ENCODE data around the gene IQSEC1.

The IQSEC1 gene

GRCh38 chr3:13095408-13095937 is 22.2 kb upstream of the IQSEC1 start:
- Histone ChIP-seq H2BK120ac (ENCODE audit: low read depth, low read length) (no peak overlapping the region), H3K27me3 (ENCODE audit: control insufficient read depth in 3 of 3, insufficient read depth in 3 of 3, low read depth in 1 of 3, low read length in 3 of 3) (peaks cover 0 to 12% (median 0%) of the 10 kb centered on the region in 3 experiments), H3K4me1 (ENCODE audit: control insufficient read depth in 2 of 2, insufficient read depth in 1 of 2, low read depth in 1 of 2, low read length in 2 of 2) (peaks cover 5 to 15% of the 10 kb centered on the region in 2 donors), H3K23ac (ENCODE audit: low read depth, low read length, poor library complexity) (no peak overlapping the region), H3K36me3 (replicated peaks in 1 of 2; ENCODE audit: control insufficient read depth in 2 of 2, insufficient read depth in 2 of 2, low read length in 2 of 2) (no peaks in the 10 kb centered on the region), H4K8ac (ENCODE audit: low read depth, low read length) (no peak overlapping the region), H2BK5ac (ENCODE audit: low read length) (no peak overlapping the region), H2BK15ac (ENCODE audit: low read length) (no peak overlapping the region), H3K9ac (ENCODE audit: low read depth, low read length, poor library complexity) (peak overlapping the region; percentile 2), H2BK12ac (ENCODE audit: low read length) (no peak overlapping the region), H3K18ac (ENCODE audit: low read length) (no peak overlapping the region), H3K79me1 (ENCODE audit: low read depth, low read length) (no peaks in the 10 kb centered on the region), H3K4me3 (ENCODE audit: low read length in 2 of 2) (no peak overlapping the region), H2AK5ac (ENCODE audit: low read depth, low read length) (peak overlapping the region; percentile 54), H3K9me3 (replicated peaks in 1 of 2; ENCODE audit: control insufficient read depth in 2 of 2, insufficient read depth in 1 of 2, low read depth in 1 of 2, low read length in 2 of 2) (no peaks in the 10 kb centered on the region), H3K4me2 (ENCODE audit: insufficient read depth, low read length, poor library complexity, severe bottlenecking) (no peak overlapping the region), H3K14ac (ENCODE audit: low read length) (no peak overlapping the region), H3K4ac (ENCODE audit: low read length) (no peak overlapping the region), H3K27ac (replicated peaks; ENCODE audit: low read length) (no peak overlapping the region), H4K91ac (ENCODE audit: low read depth, low read length, poor library complexity) (no peak overlapping the region), H2AFZ (ENCODE audit: low read length) (peak overlapping the region; percentile 66)
- WGBS, 2 donors (ENCODE audit: extremely low coverage in 2 of 2, insufficient read length in 2 of 2, insufficient replicate concordance in 1 of 2) = no CpG with 5 or more reads among the region's 21 CpGs
- peak; percentile 23 for DNase-seq (ENCODE audit: low spot score)

- Histone ChIP-seq H2BK120ac (ENCODE audit: low read depth, low read length) (no peak overlapping the region), H2BK15ac (ENCODE audit: low read length) (no peak overlapping the region), H2BK5ac (ENCODE audit: low read length) (no peak overlapping the region), H3K27ac (replicated peaks; ENCODE audit: low read length) (no peak overlapping the region), H4K91ac (ENCODE audit: low read depth, low read length, poor library complexity) (no peak overlapping the region), H3K4me2 (ENCODE audit: insufficient read depth, low read length, poor library complexity, severe bottlenecking) (no peak overlapping the region), H3K4ac (ENCODE audit: low read length) (no peak overlapping the region), H2BK12ac (ENCODE audit: low read length) (no peak overlapping the region), H3K4me3 (ENCODE audit: low read length in 2 of 2) (no peak overlapping the region), H3K9me3 (replicated peaks in 1 of 2; ENCODE audit: control insufficient read depth in 2 of 2, insufficient read depth in 1 of 2, low read depth in 1 of 2, low read length in 2 of 2) (no peaks in the 10 kb centered on the region), H2AK5ac (ENCODE audit: low read depth, low read length) (peak overlapping the region; percentile 73), H3K36me3 (replicated peaks in 1 of 2; ENCODE audit: control insufficient read depth in 2 of 2, insufficient read depth in 2 of 2, low read length in 2 of 2) (no peaks in the 10 kb centered on the region), H3K27me3 (ENCODE audit: control insufficient read depth in 3 of 3, insufficient read depth in 3 of 3, low read depth in 1 of 3, low read length in 3 of 3) (peaks cover 0 to 12% (median 0%) of the 10 kb centered on the region in 3 experiments), H3K9ac (ENCODE audit: low read depth, low read length, poor library complexity) (peak overlapping the region; percentile 70), H3K4me1 (ENCODE audit: control insufficient read depth in 2 of 2, insufficient read depth in 1 of 2, low read depth in 1 of 2, low read length in 2 of 2) (peaks cover 5 to 15% of the 10 kb centered on the region in 2 donors), H4K8ac (ENCODE audit: low read depth, low read length) (no peak overlapping the region), H3K79me1 (ENCODE audit: low read depth, low read length) (no peaks in the 10 kb centered on the region), H2AFZ (ENCODE audit: low read length) (no peak overlapping the region), H3K18ac (ENCODE audit: low read length) (no peak overlapping the region), H3K23ac (ENCODE audit: low read depth, low read length, poor library complexity) (no peak overlapping the region), H3K14ac (ENCODE audit: low read length) (no peak overlapping the region)
- DNase-seq (ENCODE audit: low spot score) = no peak
- no CpG with 5 or more reads among the region's 10 CpGs for WGBS, 2 donors (ENCODE audit: extremely low coverage in 2 of 2, insufficient read length in 2 of 2, insufficient replicate concordance in 1 of 2)
Measured at GRCh38 chr3:13093687-13094086, 20.5 kb upstream of the IQSEC1 start.

- Histone ChIP-seq H3K9me3 (replicated peaks in 1 of 2; ENCODE audit: control insufficient read depth in 2 of 2, insufficient read depth in 1 of 2, low read depth in 1 of 2, low read length in 2 of 2) (no peaks in the 10 kb centered on the region), H2BK5ac (ENCODE audit: low read length) (peak overlapping the region; percentile 6), H3K4me2 (ENCODE audit: insufficient read depth, low read length, poor library complexity, severe bottlenecking) (no peak overlapping the region), H3K4me1 (ENCODE audit: control insufficient read depth in 2 of 2, insufficient read depth in 1 of 2, low read depth in 1 of 2, low read length in 2 of 2) (peaks cover 5 to 19% of the 10 kb centered on the region in 2 donors), H3K9ac (ENCODE audit: low read depth, low read length, poor library complexity) (peak overlapping the region; percentile 70), H2BK15ac (ENCODE audit: low read length) (peak overlapping the region; percentile 12), H2AFZ (ENCODE audit: low read length) (no peak overlapping the region), H3K4ac (ENCODE audit: low read length) (no peak overlapping the region), H3K23ac (ENCODE audit: low read depth, low read length, poor library complexity) (no peak overlapping the region), H4K8ac (ENCODE audit: low read depth, low read length) (no peak overlapping the region), H3K79me1 (ENCODE audit: low read depth, low read length) (no peaks in the 10 kb centered on the region), H3K36me3 (replicated peaks in 1 of 2; ENCODE audit: control insufficient read depth in 2 of 2, insufficient read depth in 2 of 2, low read length in 2 of 2) (no peaks in the 10 kb centered on the region), H2BK12ac (ENCODE audit: low read length) (no peak overlapping the region), H3K27me3 (ENCODE audit: control insufficient read depth in 3 of 3, insufficient read depth in 3 of 3, low read depth in 1 of 3, low read length in 3 of 3) (peaks cover 0 to 10% (median 0%) of the 10 kb centered on the region in 3 experiments), H3K18ac (ENCODE audit: low read length) (peak overlapping the region; percentile 69), H3K4me3 (ENCODE audit: low read length in 2 of 2) (no peak overlapping the region), H3K27ac (replicated peaks; ENCODE audit: low read length) (no peak overlapping the region), H2AK5ac (ENCODE audit: low read depth, low read length) (peak overlapping the region; percentile 73), H3K14ac (ENCODE audit: low read length) (no peak overlapping the region), H4K91ac (ENCODE audit: low read depth, low read length, poor library complexity) (no peak overlapping the region), H2BK120ac (ENCODE audit: low read depth, low read length) (no peak overlapping the region)
- WGBS, 2 donors (ENCODE audit: extremely low coverage in 2 of 2, insufficient read length in 2 of 2, insufficient replicate concordance in 1 of 2) = no CpG with 5 or more reads among the region's 23 CpGs
- DNase-seq (ENCODE audit: low spot score) = no peak
Measured at GRCh38 chr3:13092621-13093617, 19.7 kb upstream of the IQSEC1 start.
